PC-9 (cell line): Measurements from ENCODE around the gene LCA5.

Experiments used
- CTCF ChIP-seq: fragments of 200-600 bp; sonication (generic); conservative IDR thresholded peaks from 2 replicates; pipeline ENCODE4 v1.6.1; 2017; ENCODE audit warnings: mixed run types, antibody characterized with exemption, mild to moderate bottlenecking, moderate library complexity
- EZH2 ChIP-seq: fragments of 200-600 bp; sonication (generic); IDR thresholded peaks from 2 replicates; pipeline ENCODE4 v1.8.0; 2017; ENCODE audit warnings: antibody characterized with exemption, low read depth

GRCh38 chr6:79551401-79551800, 14.2 kb upstream of the LCA5 start:
- TF ChIP-seq CTCF (no peak), EZH2 (no peak)
